GM23248 (cell line): ENCODE data around the gene GPER1.

ENCODE experiments used
- EZH2 ChIP-seq: fragments of 200-600 bp; sonication (generic); IDR thresholded peaks from 2 replicates; pipeline ENCODE4 v1.6.1; 2018; ENCODE audit warnings: antibody characterized with exemption, mild to moderate bottlenecking; ENCODE audit not compliant: insufficient read depth, poor library complexity, severe bottlenecking
- EZH2phosphoT487 ChIP-seq: fragments of 200-600 bp; sonication (generic); IDR thresholded peaks from 2 replicates; pipeline ENCODE4 v1.6.1; 2018; ENCODE audit warnings: antibody characterized with exemption, moderate library complexity, mild to moderate bottlenecking, low read depth; ENCODE audit not compliant: insufficient read depth

- no peak for TF ChIP-seq EZH2
- TF ChIP-seq EZH2phosphoT487: no peak
Observed at GRCh38 chr7:1111156-1111555, 23.2 kb downstream of the GPER1 start.
